WI38 (cell line): ENCODE results near the gene CD22.

ENCODE experiments used
- H3K4me3 ChIP-seq: 2 replicates; pipeline ENCODE4 v1.5.1; 2011; ENCODE audit warnings: low read depth, mild to moderate bottlenecking, control low read depth, low read length
- CTCF ChIP-seq: IDR thresholded peaks from 2 replicates; pipeline ENCODE4 v1.5.1; 2012; ENCODE audit warnings: low read depth, mild to moderate bottlenecking, control low read depth, low read length

Gene CD22

GRCh38 chr19:35334144-35334753 is 5.3 kb downstream of the CD22 start:
- TF ChIP-seq CTCF, result no peak
- no peak overlapping the region for H3K4me3 ChIP-seq

- TF ChIP-seq CTCF, result no peak
- H3K4me3 ChIP-seq, result no peak overlapping the region
These were observed 7.4 kb downstream of the CD22 start for GRCh38 chr19:35336166-35336955.

GRCh38 chr19:35337097-35337983 is 8.4 kb downstream of the CD22 start:
- H3K4me3 ChIP-seq, result no peak overlapping the region
- no peak for TF ChIP-seq CTCF

- TF ChIP-seq CTCF, result no peak
- H3K4me3 ChIP-seq, result no peak overlapping the region
These were observed 9.0 kb downstream of the CD22 start for GRCh38 chr19:35337984-35338296.

- H3K4me3 ChIP-seq, result no peak overlapping the region
- TF ChIP-seq CTCF, result no peak
These were observed 11.4 kb downstream of the CD22 start for GRCh38 chr19:35340431-35340830.

GRCh38 chr19:35341006-35341405 is 12.0 kb downstream of the CD22 start:
- no peak for TF ChIP-seq CTCF

More at GRCh38 chr19:35341006-35341405, 12.0 kb downstream of the CD22 start:
- no peak overlapping the region for H3K4me3 ChIP-seq
